Fibroblast of skin of abdomen (primary cell): ENCODE data around the gene STK32C.

Source experiments
- DNase-seq: peaks from one replicate; pipeline ENCODE4 v3.0.0-alpha.2; 2013

The STK32C gene

GRCh38 chr10:132178672-132179545, 128.8 kb downstream of the STK32C start:
- DNase-seq: no peak

- no peak for DNase-seq
Observed at GRCh38 chr10:132178046-132178445, 129.7 kb downstream of the STK32C start.

- DNase-seq: no peak
Observed at GRCh38 chr10:132176623-132177500, 130.9 kb downstream of the STK32C start.

- no peak for DNase-seq
Observed at GRCh38 chr10:132175907-132176581, 131.7 kb downstream of the STK32C start.

GRCh38 chr10:132175408-132175807, 132.3 kb downstream of the STK32C start:
- DNase-seq: no peak

- no peak for DNase-seq
Observed at GRCh38 chr10:132174237-132174636, 133.5 kb downstream of the STK32C start.

- no peak for DNase-seq
Observed at GRCh38 chr10:132173185-132173584, 134.6 kb downstream of the STK32C start.

- no peak for DNase-seq
Observed at GRCh38 chr10:132172091-132173066, 135.4 kb downstream of the STK32C start.

GRCh38 chr10:132170561-132171361, 137.0 kb downstream of the STK32C start:
- no peak for DNase-seq

- no peak for DNase-seq
Observed at GRCh38 chr10:132169766-132170560, 137.8 kb downstream of the STK32C start.

- DNase-seq: no peak
Observed at GRCh38 chr10:132169031-132169765, 138.6 kb downstream of the STK32C start.

GRCh38 chr10:132168571-132169030, 139.1 kb downstream of the STK32C start:
- no peak for DNase-seq

GRCh38 chr10:132167976-132168375, 139.8 kb downstream of the STK32C start:
- DNase-seq: no peak

GRCh38 chr10:132167041-132167674, 140.6 kb downstream of the STK32C start:
- DNase-seq: no peak

- DNase-seq: no peak
Observed at GRCh38 chr10:132166216-132166950, 141.4 kb downstream of the STK32C start.

- DNase-seq: no peak
Observed at GRCh38 chr10:132165416-132165980, 142.3 kb downstream of the STK32C start.

GRCh38 chr10:132164761-132165278, 142.9 kb downstream of the STK32C start:
- no peak for DNase-seq
